H9 (cell line): ENCODE measurements around the gene IDE. TPM values are rescaled to one million over a fixed set of nuclear protein-coding genes. Genes with fewer than 3 reads are reported as not detected.

Experiments used
- DNase-seq: peaks from one replicate; pipeline ENCODE4 v3.0.0-alpha.2; 2017
- H2AFZ ChIP-seq: one replicate; pipeline ENCODE4 v1.6.1; 2013; ENCODE audit warnings: mild to moderate bottlenecking, low read length, control low read depth, moderate library complexity
- H2AK5ac ChIP-seq: 2 replicates; pipeline ENCODE4 v1.6.1; 2013; ENCODE audit warnings: low read length, control low read depth, mixed read lengths; ENCODE audit not compliant: insufficient read length
- H2BK120ac ChIP-seq: one replicate; pipeline ENCODE4 v1.6.1; 2013; ENCODE audit warnings: low read depth, mild to moderate bottlenecking, low read length, control low read depth, inconsistent platforms; ENCODE audit not compliant: poor library complexity, severe bottlenecking
- H2BK12ac ChIP-seq: 2 replicates; pipeline ENCODE4 v1.6.1; 2013; ENCODE audit warnings: low read length, control low read depth, mixed read lengths, low read depth; ENCODE audit not compliant: insufficient read length
- H2BK15ac ChIP-seq: 2 replicates; pipeline ENCODE4 v1.6.1; 2013; ENCODE audit warnings: low read depth, low read length, control low read depth
- H2BK20ac ChIP-seq: one replicate; pipeline ENCODE4 v1.6.1; 2013; ENCODE audit warnings: low read depth, mild to moderate bottlenecking, low read length, control low read depth, inconsistent platforms; ENCODE audit not compliant: poor library complexity, severe bottlenecking
- H2BK5ac ChIP-seq: 2 replicates; pipeline ENCODE4 v1.6.1; 2013; ENCODE audit warnings: low read length, control low read depth, mixed read lengths; ENCODE audit not compliant: insufficient read length
- H3K14ac ChIP-seq: 2 replicates; pipeline ENCODE4 v1.6.1; 2013; ENCODE audit warnings: low read length, control low read depth; ENCODE audit not compliant: insufficient read depth
- H3K18ac ChIP-seq: 2 replicates; pipeline ENCODE4 v1.6.1; 2013; ENCODE audit warnings: low read depth, mild to moderate bottlenecking, mixed read lengths, low read length, control low read depth; ENCODE audit not compliant: insufficient read length
- H3K23ac ChIP-seq: 2 replicates; pipeline ENCODE4 v1.6.1; 2013; ENCODE audit warnings: low read length, control low read depth, mixed read lengths, low read depth; ENCODE audit not compliant: insufficient read length
- H3K23me2 ChIP-seq: 2 replicates; pipeline ENCODE4 v1.6.1; 2013; ENCODE audit warnings: low read depth, mild to moderate bottlenecking, mixed read lengths, low read length, control low read depth; ENCODE audit not compliant: insufficient read length, poor library complexity, severe bottlenecking
- H3K27ac ChIP-seq: 2 replicates; pipeline ENCODE4 v1.5.1; 2013; ENCODE audit warnings: low read length, control low read depth, mixed read lengths, low read depth; ENCODE audit not compliant: insufficient read length
- H3K27me3 ChIP-seq: 2 replicates; pipeline ENCODE4 v1.6.1; 2013; ENCODE audit warnings: low read length, control low read depth, inconsistent platforms; ENCODE audit not compliant: insufficient read depth
- H3K4ac ChIP-seq: 2 replicates; pipeline ENCODE4 v1.6.1; 2013; ENCODE audit warnings: low read depth, mild to moderate bottlenecking, control low read depth, inconsistent platforms, low read length, moderate library complexity
- H3K4me1 ChIP-seq: 2 replicates; pipeline ENCODE4 v1.6.1; 2013; ENCODE audit warnings: low read length, control low read depth, inconsistent platforms; ENCODE audit not compliant: insufficient read depth
- H3K4me2 ChIP-seq: 2 replicates; pipeline ENCODE4 v1.6.1; 2013; ENCODE audit warnings: low read length, control low read depth, mixed read lengths; ENCODE audit not compliant: insufficient read length, insufficient read depth
- H3K56ac ChIP-seq: 2 replicates; pipeline ENCODE4 v1.6.1; 2013; ENCODE audit warnings: low read depth, mild to moderate bottlenecking, mixed read lengths, low read length, control low read depth; ENCODE audit not compliant: insufficient read length
- H3K79me1 ChIP-seq: 2 replicates; pipeline ENCODE4 v1.6.1; 2013; ENCODE audit warnings: low read depth, mild to moderate bottlenecking, moderate library complexity, low read length, control low read depth, inconsistent platforms; ENCODE audit not compliant: insufficient read depth, poor library complexity, severe bottlenecking
- H3K79me2 ChIP-seq: 2 replicates; pipeline ENCODE4 v1.6.1; 2013; ENCODE audit warnings: low read length, control low read depth, inconsistent platforms; ENCODE audit not compliant: insufficient read depth
- H3K9ac ChIP-seq: 2 replicates; pipeline ENCODE4 v1.6.1; 2013; ENCODE audit warnings: low read length, control low read depth, mixed read lengths; ENCODE audit not compliant: insufficient read length; ENCODE audit errors: extremely low read depth
- H3K9me3 ChIP-seq: one replicate; pipeline ENCODE4 v1.6.1; 2013; ENCODE audit warnings: low read depth, low read length, inconsistent platforms; ENCODE audit not compliant: control insufficient read depth
- H3T11ph ChIP-seq: one replicate; pipeline ENCODE4 v1.6.1; 2013; ENCODE audit warnings: mild to moderate bottlenecking, low read length, control low read depth, inconsistent platforms
- H4K20me1 ChIP-seq: one replicate; pipeline ENCODE4 v1.6.1; 2013; ENCODE audit not compliant: control insufficient read depth, insufficient read length, insufficient read depth
- H4K5ac ChIP-seq: 2 replicates; pipeline ENCODE4 v1.6.1; 2013; ENCODE audit warnings: low read depth, mild to moderate bottlenecking, mixed read lengths, low read length, control low read depth; ENCODE audit not compliant: insufficient read length
- H4K8ac ChIP-seq: replicated peaks from 2 replicates; pipeline ENCODE4 v1.6.1; 2013; ENCODE audit warnings: low read length, control low read depth, mixed read lengths, low read depth; ENCODE audit not compliant: insufficient read length
- H4K91ac ChIP-seq: 2 replicates; pipeline ENCODE4 v1.6.1; 2013; ENCODE audit warnings: low read depth, mild to moderate bottlenecking, moderate library complexity, mixed read lengths, low read length, control low read depth; ENCODE audit not compliant: insufficient read length
- H3K27ac Mint-ChIP-seq, 3 experiments: 2 replicates in 2 of 3; 3 replicates in 1 of 3; pipeline ENCODE4 v1.8.0; 2020 to 2021; ENCODE audit warnings: mixed read lengths in 3 of 3, mild to moderate bottlenecking in 1 of 3, moderate library complexity in 1 of 3
- H3K27me3 Mint-ChIP-seq: 2 replicates; pipeline ENCODE4 v1.8.0; 2021; ENCODE audit warnings: low read depth, mild to moderate bottlenecking, moderate library complexity, mixed read lengths
- H3K36me3 Mint-ChIP-seq, 3 experiments: 2 replicates in 2 of 3; 3 replicates in 1 of 3; pipeline ENCODE4 v1.8.0; 2020 to 2021; ENCODE audit warnings: low read depth in 3 of 3, mixed read lengths in 3 of 3; ENCODE audit not compliant: insufficient read depth in 1 of 3
- H3K4me1 Mint-ChIP-seq, 2 experiments: 2 replicates each; pipeline ENCODE4 v1.8.0; 2020; ENCODE audit warnings: mixed read lengths in 2 of 2
- H3K4me3 Mint-ChIP-seq, 2 experiments: 2 replicates in 1 of 2; 3 replicates in 1 of 2; pipeline ENCODE4 v1.8.0; 2020 to 2021; ENCODE audit warnings: mild to moderate bottlenecking in 2 of 2, mixed read lengths in 2 of 2, moderate library complexity in 1 of 2
- H3K9me3 Mint-ChIP-seq, 2 experiments: 2 replicates in 1 of 2; 3 replicates in 1 of 2; pipeline ENCODE4 v1.8.0; 2020; ENCODE audit warnings: mild to moderate bottlenecking in 2 of 2, mixed read lengths in 2 of 2, moderate library complexity in 1 of 2
- WGBS: extraction: QIAGEN DNeasy Blood & Tissue Kit; methylation state at CpG from one replicate; pipeline ENCODE4 v1.1.7; 2013; ENCODE audit warnings: missing lambda C conversion rate, low lambda C conversion rate, mixed read lengths; ENCODE audit not compliant: insufficient read length; ENCODE audit errors: extremely low coverage; 5-methylcytosine and 5-hydroxymethylcytosine counted together
- total RNA-seq: library from RNA; stranded (reverse); gene quantifications from 2 replicates; pipeline ENCODE4 v1.2.1, GENCODE V29; 2021
- TF ChIP-seq, protein P1 (sequence below): fragments of 200-600 bp; sonication (generic); conservative IDR thresholded peaks from 3 replicates; pipeline ENCODE4 v1.8.0; 2021; ENCODE audit warnings: antibody characterized with exemption, mild to moderate bottlenecking

The IDE gene
- total RNA-seq, 1 experiment from 2014 or later, result 48.9 TPM

DNA sequence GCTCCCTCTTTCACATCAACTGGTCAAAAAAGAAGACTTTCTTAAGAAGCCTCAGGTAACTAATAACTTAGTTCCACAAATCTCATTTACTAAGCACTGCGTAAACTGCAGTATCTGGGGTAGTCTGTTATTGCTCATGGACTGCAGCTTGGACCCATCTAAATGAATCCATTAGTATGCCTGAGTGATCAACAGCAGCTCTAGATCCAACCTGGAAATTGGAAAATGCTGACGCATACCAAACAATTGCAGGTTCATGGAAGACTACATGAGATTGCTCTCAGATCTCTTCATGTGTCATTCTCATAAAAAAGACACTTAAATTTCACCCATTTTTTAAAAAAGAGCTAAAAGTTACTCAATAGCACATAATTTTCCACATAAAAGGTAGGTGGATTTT lies 121.6 kb downstream of the IDE start:
- no peaks in the 10 kb centered on the region for H3K4me1 ChIP-seq
- no peak overlapping the region for H3K56ac ChIP-seq
- no peak overlapping the region for H3K14ac ChIP-seq
- H3K23ac ChIP-seq, result no peak overlapping the region
- Mint-ChIP-seq H3K27ac (no peak overlapping the region), H3K4me1 (no peaks in the 10 kb centered on the region), H3K36me3 (peaks cover 3 to 39% (median 4%) of the 10 kb centered on the region in 3 experiments; a peak in 6 of 7 replicates), H3K9me3 (no peaks in the 10 kb centered on the region), H3K4me3 (no peak overlapping the region), H3K27me3 (no peaks in the 10 kb centered on the region)
- no peaks in the 10 kb centered on the region for H3K79me2 ChIP-seq
- H2BK12ac ChIP-seq, result no peak overlapping the region
- no peak overlapping the region for H2BK15ac ChIP-seq
- DNase-seq, result no peak
- H2BK5ac ChIP-seq, result no peak overlapping the region
- WGBS, result no CpG with 5 or more reads among the region's 2 CpGs
- H4K91ac ChIP-seq, result no peak overlapping the region
- H3K18ac ChIP-seq, result no peak overlapping the region
- no peak overlapping the region for H3K27ac ChIP-seq
- no peak overlapping the region for H3K4ac ChIP-seq
- H3K79me1 ChIP-seq, result no peaks in the 10 kb centered on the region
- no peaks in the 10 kb centered on the region for H3K9me3 ChIP-seq
- TF ChIP-seq, protein P1, sequence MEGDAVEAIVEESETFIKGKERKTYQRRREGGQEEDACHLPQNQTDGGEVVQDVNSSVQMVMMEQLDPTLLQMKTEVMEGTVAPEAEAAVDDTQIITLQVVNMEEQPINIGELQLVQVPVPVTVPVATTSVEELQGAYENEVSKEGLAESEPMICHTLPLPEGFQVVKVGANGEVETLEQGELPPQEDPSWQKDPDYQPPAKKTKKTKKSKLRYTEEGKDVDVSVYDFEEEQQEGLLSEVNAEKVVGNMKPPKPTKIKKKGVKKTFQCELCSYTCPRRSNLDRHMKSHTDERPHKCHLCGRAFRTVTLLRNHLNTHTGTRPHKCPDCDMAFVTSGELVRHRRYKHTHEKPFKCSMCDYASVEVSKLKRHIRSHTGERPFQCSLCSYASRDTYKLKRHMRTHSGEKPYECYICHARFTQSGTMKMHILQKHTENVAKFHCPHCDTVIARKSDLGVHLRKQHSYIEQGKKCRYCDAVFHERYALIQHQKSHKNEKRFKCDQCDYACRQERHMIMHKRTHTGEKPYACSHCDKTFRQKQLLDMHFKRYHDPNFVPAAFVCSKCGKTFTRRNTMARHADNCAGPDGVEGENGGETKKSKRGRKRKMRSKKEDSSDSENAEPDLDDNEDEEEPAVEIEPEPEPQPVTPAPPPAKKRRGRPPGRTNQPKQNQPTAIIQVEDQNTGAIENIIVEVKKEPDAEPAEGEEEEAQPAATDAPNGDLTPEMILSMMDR, result no peak
- H2BK20ac ChIP-seq, result no peak overlapping the region
- H2AFZ ChIP-seq, result no peak overlapping the region
- no peak overlapping the region for H3K4me2 ChIP-seq
- no peaks in the 10 kb centered on the region for H4K20me1 ChIP-seq
- no peak overlapping the region for H4K5ac ChIP-seq
- no peak overlapping the region for H2BK120ac ChIP-seq
- H3K23me2 ChIP-seq, result no peaks in the 10 kb centered on the region
- no peak overlapping the region for H3T11ph ChIP-seq
- H2AK5ac ChIP-seq, result no peak overlapping the region
- H3K27me3 ChIP-seq, result no peaks in the 10 kb centered on the region
- no peak overlapping the region for H4K8ac ChIP-seq
- H3K9ac ChIP-seq, result no peak overlapping the region
